ENCODE results near the gene MCFD2. TPM values are rescaled to one million over a fixed set of nuclear protein-coding genes. Genes with fewer than 3 reads are reported as not detected.

The MCFD2 gene
- 212 TPM for polyA plus RNA-seq (2013, experiment 1 of 2)
- polyA plus RNA-seq (2013, experiment 2 of 2): 217 TPM

DNA sequence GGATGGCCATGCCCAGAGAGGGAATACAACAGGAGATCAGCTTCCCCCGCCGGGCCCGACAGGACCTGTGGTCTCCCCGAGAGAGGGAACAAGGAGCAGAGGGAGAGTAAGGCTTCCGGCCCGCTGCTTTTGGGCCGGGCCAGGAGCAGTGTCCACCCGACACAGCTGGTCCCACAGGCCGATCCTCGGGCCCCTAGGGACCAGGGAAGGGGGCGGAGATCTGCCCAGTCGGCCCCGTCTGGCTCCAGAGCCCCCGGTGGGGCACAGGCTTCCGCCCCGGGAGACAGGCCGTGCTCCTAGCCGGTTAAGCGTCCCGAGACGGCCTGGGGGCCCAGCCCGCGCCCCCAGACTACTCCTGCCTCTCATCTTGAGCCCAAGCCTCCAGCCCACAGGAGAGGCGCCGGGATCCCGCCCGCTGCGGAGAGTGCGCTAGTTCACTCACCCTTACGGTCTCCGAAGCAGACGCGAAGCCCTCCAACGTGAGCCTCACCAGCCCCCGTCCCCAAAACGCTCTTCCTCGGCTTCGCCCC, at the start of gene MCFD2:
TSS of gene MCFD2 (minus strand) at position 526 of the 530 bp plus-strand sequence. CDS start 6,635 bp downstream, outside the sequence.
- H4K91ac ChIP-seq (ENCODE audit: low read length): peak within 1 kb of the TSS; percentile 93
- H3K4me3 ChIP-seq (ENCODE audit: insufficient read depth in 1 of 2, low read depth in 1 of 2, low read length in 2 of 2): peak within 1 kb of the TSS; percentile 80 to 87
- peak within 1 kb of the TSS in 1 of 2 experiments; percentile 70 for H3K23ac ChIP-seq (ENCODE audit: low read length in 2 of 2)
- H3K79me1 ChIP-seq (replicated peaks; ENCODE audit: low read length, poor library complexity, severe bottlenecking): peaks cover 10% of the 10 kb centered on the region
- H3K27ac ChIP-seq (ENCODE audit: low read length, poor library complexity, severe bottlenecking): peak within 1 kb of the TSS; percentile 91
- H3K14ac ChIP-seq (ENCODE audit: low read length in 2 of 2): peak within 1 kb of the TSS in 1 of 2 experiments; percentile 87
- no peaks in the 10 kb centered on the region for H3K27me3 ChIP-seq (ENCODE audit: control insufficient read depth in 1 of 2, insufficient read depth in 1 of 2, low read length in 2 of 2)
- peak within 1 kb of the TSS; percentile 9 to 51 for H2BK12ac ChIP-seq (ENCODE audit: low read length in 2 of 2)
- H3K9ac ChIP-seq (ENCODE audit: low read length): peak within 1 kb of the TSS; percentile 97
- peak within 1 kb of the TSS; percentile 62 for H4K8ac ChIP-seq (ENCODE audit: low read length)
- peak within 1 kb of the TSS; percentile 20 for H2AK5ac ChIP-seq (ENCODE audit: low read length, severe bottlenecking)
- H2BK5ac ChIP-seq (ENCODE audit: low read depth, low read length, poor library complexity, severe bottlenecking): peak within 1 kb of the TSS; percentile 90
- peaks cover 10% of the 10 kb centered on the region for H3K4me1 ChIP-seq (ENCODE audit: control insufficient read depth, insufficient read depth, low read depth, low read length)
- peak within 1 kb of the TSS; percentile 97 to 98 for H3K4ac ChIP-seq (ENCODE audit: low read depth in 1 of 2, low read length in 2 of 2)
- WGBS: under 1% methylated on average over 37 of the region's 38 CpGs
- peak; percentile 54 for DNase-seq
- no peaks in the 10 kb centered on the region for H3K9me3 ChIP-seq (ENCODE audit: control insufficient read depth, low read length)
- peak within 1 kb of the TSS; percentile 95 for H2BK15ac ChIP-seq (ENCODE audit: low read depth, poor library complexity, severe bottlenecking)
- peak within 1 kb of the TSS; percentile 77 for H2BK120ac ChIP-seq (ENCODE audit: low read depth, low read length)
- H3K18ac ChIP-seq (ENCODE audit: low read depth in 1 of 2, low read length in 2 of 2): peak within 1 kb of the TSS; percentile 94
- peak within 1 kb of the TSS; percentile 74 for H2AFZ ChIP-seq (ENCODE audit: low read depth, low read length)
- peaks cover 7 to 20% of the 10 kb centered on the region in 2 experiments for H3K36me3 ChIP-seq (ENCODE audit: control insufficient read depth in 1 of 2, insufficient read depth in 2 of 2, low read depth in 1 of 2, low read length in 2 of 2)
- peak within 1 kb of the TSS; percentile 68 for H3K4me2 ChIP-seq (ENCODE audit: low read length, poor library complexity, severe bottlenecking)

DNA sequence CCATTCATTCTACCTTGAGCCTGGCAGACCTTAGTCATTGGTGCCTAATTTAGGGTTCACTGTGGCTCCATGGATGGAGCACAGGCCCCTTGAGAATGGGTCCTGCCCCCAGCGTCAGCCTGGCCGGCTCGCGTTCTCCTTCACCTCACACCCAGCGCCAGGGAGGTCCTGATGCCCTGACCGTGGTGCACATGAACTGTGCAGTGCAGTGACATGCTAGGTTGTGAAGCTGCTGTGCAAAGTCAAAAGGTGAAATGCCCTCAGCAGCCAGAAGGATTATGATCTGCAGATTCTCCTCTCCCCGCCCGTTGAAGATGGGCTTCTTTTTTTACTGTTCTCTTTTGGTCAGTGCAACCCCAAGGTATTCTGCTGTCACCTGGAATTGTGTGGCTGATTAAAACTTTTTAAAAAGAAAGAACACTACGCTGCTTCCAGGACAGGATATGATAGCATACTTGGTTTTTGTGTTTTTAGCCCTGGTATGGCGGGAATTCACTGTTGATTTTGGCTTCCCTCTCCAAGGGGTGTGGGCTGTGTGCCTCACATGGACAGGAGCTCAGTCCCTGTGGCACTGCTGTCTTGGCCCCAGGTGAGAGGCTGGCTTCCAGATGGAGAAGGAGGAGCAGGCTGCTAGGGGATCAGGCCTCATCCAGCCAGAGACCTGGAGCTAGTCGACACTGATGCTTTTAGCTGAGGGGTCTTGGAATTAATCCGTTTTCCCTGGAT, 49.4 kb upstream of the MCFD2 start:
- H3K4me1 ChIP-seq (ENCODE audit: control insufficient read depth, insufficient read depth, low read depth, low read length): peaks cover 29% of the 10 kb centered on the region
- H2BK15ac ChIP-seq (ENCODE audit: low read depth, poor library complexity, severe bottlenecking): peak overlapping the region; percentile 50
- WGBS: 83% methylated on average over 12 of the region's 12 CpGs
- no peak overlapping the region for H2BK5ac ChIP-seq (ENCODE audit: low read depth, low read length, poor library complexity, severe bottlenecking)
- H3K4ac ChIP-seq (ENCODE audit: low read depth in 1 of 2, low read length in 2 of 2): no peak overlapping the region
- no peaks in the 10 kb centered on the region for H3K9me3 ChIP-seq (ENCODE audit: control insufficient read depth, low read length)
- H3K9ac ChIP-seq (ENCODE audit: low read length): no peak overlapping the region
- peaks cover 25 to 43% of the 10 kb centered on the region in 2 experiments for H3K36me3 ChIP-seq (ENCODE audit: control insufficient read depth in 1 of 2, insufficient read depth in 2 of 2, low read depth in 1 of 2, low read length in 2 of 2)
- no peak overlapping the region for H3K4me3 ChIP-seq (ENCODE audit: insufficient read depth in 1 of 2, low read depth in 1 of 2, low read length in 2 of 2)
- H3K79me1 ChIP-seq (replicated peaks; ENCODE audit: low read length, poor library complexity, severe bottlenecking): peaks cover 38% of the 10 kb centered on the region
- H3K4me2 ChIP-seq (ENCODE audit: low read length, poor library complexity, severe bottlenecking): no peak overlapping the region
- H2AK5ac ChIP-seq (ENCODE audit: low read length, severe bottlenecking): peak overlapping the region; percentile 40
- H2BK120ac ChIP-seq (ENCODE audit: low read depth, low read length): no peak overlapping the region
- H3K18ac ChIP-seq (ENCODE audit: low read depth in 1 of 2, low read length in 2 of 2): peak overlapping the region in 1 of 2 experiments; percentile 25
- H2AFZ ChIP-seq (ENCODE audit: low read depth, low read length): no peak overlapping the region
- H3K27ac ChIP-seq (ENCODE audit: low read length, poor library complexity, severe bottlenecking): peak overlapping the region; percentile 15
- H2BK12ac ChIP-seq (ENCODE audit: low read length in 2 of 2): no peak overlapping the region
- H4K91ac ChIP-seq (ENCODE audit: low read length): no peak overlapping the region
- no peaks in the 10 kb centered on the region for H3K27me3 ChIP-seq (ENCODE audit: control insufficient read depth in 1 of 2, insufficient read depth in 1 of 2, low read length in 2 of 2)
- no peak for DNase-seq
- no peak overlapping the region for H4K8ac ChIP-seq (ENCODE audit: low read length)
- H3K23ac ChIP-seq (ENCODE audit: low read length in 2 of 2): no peak overlapping the region
- H3K14ac ChIP-seq (ENCODE audit: low read length in 2 of 2): peak overlapping the region in 1 of 2 experiments; percentile 63

DNA sequence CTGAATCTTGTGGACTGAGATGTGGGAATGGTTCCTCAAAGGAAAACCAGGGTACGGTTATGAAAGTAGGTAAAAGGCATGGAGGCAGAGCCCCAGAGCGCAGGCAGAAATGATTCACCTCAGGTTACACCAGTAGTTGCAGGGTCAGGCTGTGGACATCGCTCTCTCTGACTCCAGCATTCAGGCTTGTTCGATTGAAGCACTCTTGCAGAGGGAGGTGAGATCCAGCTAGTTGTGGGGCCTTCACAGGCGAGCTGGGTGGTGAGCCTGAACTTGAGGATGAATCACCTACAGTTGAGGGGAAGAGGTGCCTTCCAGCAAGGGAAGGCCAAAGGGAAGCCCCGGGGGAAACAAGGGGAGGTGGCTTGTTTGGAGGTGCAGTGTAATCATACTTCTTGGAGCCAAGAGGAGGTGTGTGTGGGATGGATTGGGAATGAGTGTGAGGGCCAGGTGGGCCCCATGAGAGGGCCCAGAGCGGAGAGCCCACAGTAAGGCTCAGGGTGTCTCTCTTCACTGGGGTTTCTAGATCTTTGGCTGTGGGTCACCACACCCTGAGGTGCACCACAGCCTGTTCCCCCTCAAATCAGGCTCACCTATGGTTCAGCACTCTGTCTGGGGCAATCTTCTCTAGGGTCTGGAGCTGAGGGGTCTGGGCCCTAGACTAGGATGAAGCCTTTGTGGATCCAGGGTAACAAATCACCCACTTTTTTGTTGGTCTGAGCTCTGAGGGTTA, 48.5 kb upstream of the MCFD2 start:
- peak overlapping the region; percentile 6 for H2AK5ac ChIP-seq (ENCODE audit: low read length, severe bottlenecking)
- H2BK12ac ChIP-seq (ENCODE audit: low read length in 2 of 2): no peak overlapping the region
- H3K4ac ChIP-seq (ENCODE audit: low read depth in 1 of 2, low read length in 2 of 2): no peak overlapping the region
- H3K23ac ChIP-seq (ENCODE audit: low read length in 2 of 2): peak overlapping the region in 1 of 2 experiments; percentile 14
- peaks cover 33 to 52% of the 10 kb centered on the region in 2 experiments for H3K36me3 ChIP-seq (ENCODE audit: control insufficient read depth in 1 of 2, insufficient read depth in 2 of 2, low read depth in 1 of 2, low read length in 2 of 2)
- 97% methylated on average over 7 of the region's 7 CpGs for WGBS
- H3K4me1 ChIP-seq (ENCODE audit: control insufficient read depth, insufficient read depth, low read depth, low read length): peaks cover 29% of the 10 kb centered on the region
- H4K8ac ChIP-seq (ENCODE audit: low read length): no peak overlapping the region
- no peak overlapping the region for H3K18ac ChIP-seq (ENCODE audit: low read depth in 1 of 2, low read length in 2 of 2)
- no peaks in the 10 kb centered on the region for H3K27me3 ChIP-seq (ENCODE audit: control insufficient read depth in 1 of 2, insufficient read depth in 1 of 2, low read length in 2 of 2)
- H2BK5ac ChIP-seq (ENCODE audit: low read depth, low read length, poor library complexity, severe bottlenecking): no peak overlapping the region
- H3K14ac ChIP-seq (ENCODE audit: low read length in 2 of 2): no peak overlapping the region
- DNase-seq: no peak
- no peak overlapping the region for H2AFZ ChIP-seq (ENCODE audit: low read depth, low read length)
- H3K4me3 ChIP-seq (ENCODE audit: insufficient read depth in 1 of 2, low read depth in 1 of 2, low read length in 2 of 2): no peak overlapping the region
- H3K4me2 ChIP-seq (ENCODE audit: low read length, poor library complexity, severe bottlenecking): no peak overlapping the region
- H3K9ac ChIP-seq (ENCODE audit: low read length): no peak overlapping the region
- no peak overlapping the region for H2BK15ac ChIP-seq (ENCODE audit: low read depth, poor library complexity, severe bottlenecking)
- H2BK120ac ChIP-seq (ENCODE audit: low read depth, low read length): no peak overlapping the region
- H4K91ac ChIP-seq (ENCODE audit: low read length): no peak overlapping the region
- no peak overlapping the region for H3K27ac ChIP-seq (ENCODE audit: low read length, poor library complexity, severe bottlenecking)
- H3K9me3 ChIP-seq (ENCODE audit: control insufficient read depth, low read length): no peaks in the 10 kb centered on the region
- peaks cover 40% of the 10 kb centered on the region for H3K79me1 ChIP-seq (replicated peaks; ENCODE audit: low read length, poor library complexity, severe bottlenecking)

DNA sequence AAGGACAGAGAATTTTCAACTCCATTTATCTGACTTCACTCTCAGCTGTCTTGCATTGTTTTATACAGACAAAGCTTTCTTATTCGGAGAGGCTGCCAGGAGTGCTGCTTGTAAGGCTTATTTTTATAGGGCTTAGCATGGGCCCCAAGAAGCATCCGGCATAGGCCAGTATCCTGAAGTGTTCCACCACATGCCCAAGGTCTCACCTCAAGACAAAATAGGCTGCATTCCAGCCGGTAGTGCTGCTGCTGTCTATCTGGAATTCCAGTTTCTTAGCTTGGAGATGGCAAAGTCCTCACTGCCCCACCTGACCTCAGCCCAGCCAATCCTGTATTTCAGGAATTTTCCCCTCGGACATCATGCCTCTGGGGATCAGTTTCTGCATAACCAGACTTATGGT, 47.6 kb upstream of the MCFD2 start:
- Histone ChIP-seq H3K4me2 (ENCODE audit: low read length, poor library complexity, severe bottlenecking) (no peak overlapping the region), H3K27me3 (ENCODE audit: control insufficient read depth in 1 of 2, insufficient read depth in 1 of 2, low read length in 2 of 2) (no peaks in the 10 kb centered on the region), H2BK5ac (ENCODE audit: low read depth, low read length, poor library complexity, severe bottlenecking) (no peak overlapping the region), H3K4me1 (ENCODE audit: control insufficient read depth, insufficient read depth, low read depth, low read length) (peaks cover 27% of the 10 kb centered on the region), H4K8ac (ENCODE audit: low read length) (no peak overlapping the region), H3K79me1 (replicated peaks; ENCODE audit: low read length, poor library complexity, severe bottlenecking) (peaks cover 47% of the 10 kb centered on the region), H2AK5ac (ENCODE audit: low read length, severe bottlenecking) (no peak overlapping the region), H3K18ac (ENCODE audit: low read depth in 1 of 2, low read length in 2 of 2) (no peak overlapping the region), H3K36me3 (ENCODE audit: control insufficient read depth in 1 of 2, insufficient read depth in 2 of 2, low read depth in 1 of 2, low read length in 2 of 2) (peaks cover 40 to 61% of the 10 kb centered on the region in 2 experiments), H3K9ac (ENCODE audit: low read length) (no peak overlapping the region), H3K9me3 (ENCODE audit: control insufficient read depth, low read length) (no peaks in the 10 kb centered on the region), H3K4ac (ENCODE audit: low read depth in 1 of 2, low read length in 2 of 2) (no peak overlapping the region), H2BK15ac (ENCODE audit: low read depth, poor library complexity, severe bottlenecking) (no peak overlapping the region), H3K4me3 (ENCODE audit: insufficient read depth in 1 of 2, low read depth in 1 of 2, low read length in 2 of 2) (no peak overlapping the region), H2BK120ac (ENCODE audit: low read depth, low read length) (no peak overlapping the region), H3K23ac (ENCODE audit: low read length in 2 of 2) (no peak overlapping the region), H3K14ac (ENCODE audit: low read length in 2 of 2) (no peak overlapping the region), H2AFZ (ENCODE audit: low read depth, low read length) (no peak overlapping the region), H3K27ac (ENCODE audit: low read length, poor library complexity, severe bottlenecking) (no peak overlapping the region), H4K91ac (ENCODE audit: low read length) (no peak overlapping the region), H2BK12ac (ENCODE audit: low read length in 2 of 2) (no peak overlapping the region)
- WGBS: 99% methylated on average over 3 of the region's 4 CpGs
- no peak for DNase-seq

Measured in mesenchymal stem cell (in vitro differentiated cells and primary cell).